Measurements from ENCODE around the gene MITF. TPM values are rescaled to one million over a fixed set of nuclear protein-coding genes. Genes with fewer than 3 reads are reported as not detected.
A peak's percentile ranks its signal among the peaks of the same experiment; 100 is the strongest.
"Not testable (repeated sequence)": the region's sequence is repeated elsewhere in the genome, so short reads cannot be mapped to it uniquely, and the experiment has no call there.

The MITF gene
- total RNA-seq, 4 donors from 2014 or later = 1.6 to 22.5 (median 6.6) TPM

- no peak for DNase-seq
- TF ChIP-seq POLR2A (IDR thresholded peaks at IDR 0.05) (no peak), CTCF (IDR thresholded peaks at IDR 0.05) (peak in 3 of 6 experiments; percentile 15 to 32 (median 31))
- Histone ChIP-seq H3K27me3 (no peaks in the 10 kb centered on the region), H3K4me3 (no peak overlapping the region), H3K4me1 (peaks cover 6 to 34% (median 17%) of the 10 kb centered on the region in 3 donors), H3K9me3 (no peaks in the 10 kb centered on the region), H3K36me3 (no peaks in the 10 kb centered on the region), H3K27ac (peak overlapping the region in 2 of 4 donors; percentile 44 to 61)
- intact Hi-C loops (cut with DNase I) = no loop called here
- 19 to 49% methylated on average over 3 of the region's 3 CpGs for WGBS, 2 donors
These were observed 52.7 kb downstream of the MITF start for GRCh38 chr3:69791919-69792399.

GRCh38 chr3:69796126-69796525 lies 56.9 kb downstream of the MITF start:
- H3K27me3 ChIP-seq; H3K9me3 ChIP-seq; H3K27ac ChIP-seq; H3K4me3 ChIP-seq; intact Hi-C loops (cut with DNase I); H3K36me3 ChIP-seq; DNase-seq: not testable (repeated sequence)
- peaks cover 6 to 14% (median 7%) of the 10 kb centered on the region in 3 donors for H3K4me1 ChIP-seq
- 75 to 76% methylated on average over 3 to 4 of the region's 4 CpGs for WGBS, 2 donors

GRCh38 chr3:69803681-69804270 lies 64.5 kb downstream of the MITF start:
- Histone ChIP-seq H3K4me3 (no peak overlapping the region), H3K36me3 (no peaks in the 10 kb centered on the region), H3K27me3 (no peaks in the 10 kb centered on the region), H3K9me3 (no peaks in the 10 kb centered on the region), H3K27ac (no peak overlapping the region), H3K4me1 (peaks cover 0 to 11% (median 0%) of the 10 kb centered on the region in 3 donors)
- TF ChIP-seq POLR2A (IDR thresholded peaks at IDR 0.05) (no peak), CTCF (IDR thresholded peaks at IDR 0.05) (no peak)
- WGBS, 2 donors = 52 to 68% methylated on average over 4 of the region's 4 CpGs
- intact Hi-C loops (cut with DNase I) = no loop called here
- DNase-seq = no peak

GRCh38 chr3:69805491-69805890 lies 66.2 kb downstream of the MITF start:
- Histone ChIP-seq H3K9me3 (no peaks in the 10 kb centered on the region), H3K27ac (no peak overlapping the region), H3K27me3 (no peaks in the 10 kb centered on the region), H3K4me3 (no peak overlapping the region), H3K36me3 (no peaks in the 10 kb centered on the region), H3K4me1 (peaks cover 0 to 11% (median 0%) of the 10 kb centered on the region in 3 donors)
- TF ChIP-seq CTCF (IDR thresholded peaks at IDR 0.05) (no peak), POLR2A (IDR thresholded peaks at IDR 0.05) (no peak)
- no peak for DNase-seq
- intact Hi-C loops (cut with DNase I) = no loop called here
- 86 to 94% methylated on average over 4 of the region's 4 CpGs for WGBS, 2 donors

- H3K4me3 ChIP-seq = no peak overlapping the region
- peaks cover 0 to 18% (median 0%) of the 10 kb centered on the region in 3 donors for H3K4me1 ChIP-seq
- H3K9me3 ChIP-seq = no peaks in the 10 kb centered on the region
- H3K27ac ChIP-seq = no peak overlapping the region
- no peaks in the 10 kb centered on the region for H3K27me3 ChIP-seq
- DNase-seq = no peak
- intact Hi-C loops (cut with DNase I) = no loop called here
- 72 to 93% methylated on average over 1 of the region's 1 CpG for WGBS, 2 donors
- TF ChIP-seq POLR2A (IDR thresholded peaks at IDR 0.05) (no peak), CTCF (IDR thresholded peaks at IDR 0.05) (no peak)
- no peaks in the 10 kb centered on the region for H3K36me3 ChIP-seq
These were observed 67.6 kb downstream of the MITF start for GRCh38 chr3:69806735-69807438.

Data from esophagus squamous epithelium (tissue), 5 donors.